Activated CD8-positive, alpha-beta memory T cell treated with anti-CD3 and anti-CD28 coated beads, Interleukin-2, amount 50 U/mL, for 4 hours (primary cell): ENCODE results near the gene PEX14.

Source experiments
- DNase-seq: peaks from one replicate; pipeline ENCODE4 v3.0.0-alpha.2; 2020

PEX14 gene

GRCh38 chr1:10672343-10673050 lies 197.7 kb downstream of the PEX14 start:
- DNase-seq: no peak

GRCh38 chr1:10673109-10673711 lies 198.5 kb downstream of the PEX14 start:
- no peak for DNase-seq

DNA sequence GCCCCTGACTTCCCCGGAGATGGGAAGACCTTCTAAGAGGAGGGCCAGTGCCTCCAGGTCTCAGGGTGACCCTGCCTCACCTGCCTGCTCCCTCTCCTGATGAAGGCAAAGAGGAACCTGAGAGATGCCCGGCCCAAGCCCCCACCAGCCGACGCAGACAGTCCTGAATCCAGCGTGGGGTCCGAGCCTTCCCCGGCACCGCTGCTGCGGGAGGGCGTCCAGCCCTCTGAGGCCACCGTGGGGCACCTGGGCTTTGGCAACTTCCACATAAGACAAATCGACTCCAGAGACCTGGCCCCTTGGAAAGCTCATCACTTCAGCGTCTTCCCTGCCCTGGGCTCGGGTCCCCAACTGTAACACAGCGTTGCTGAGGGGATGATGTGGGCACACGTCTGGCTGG lies 199.5 kb downstream of the PEX14 start:
- DNase-seq: no peak

DNA sequence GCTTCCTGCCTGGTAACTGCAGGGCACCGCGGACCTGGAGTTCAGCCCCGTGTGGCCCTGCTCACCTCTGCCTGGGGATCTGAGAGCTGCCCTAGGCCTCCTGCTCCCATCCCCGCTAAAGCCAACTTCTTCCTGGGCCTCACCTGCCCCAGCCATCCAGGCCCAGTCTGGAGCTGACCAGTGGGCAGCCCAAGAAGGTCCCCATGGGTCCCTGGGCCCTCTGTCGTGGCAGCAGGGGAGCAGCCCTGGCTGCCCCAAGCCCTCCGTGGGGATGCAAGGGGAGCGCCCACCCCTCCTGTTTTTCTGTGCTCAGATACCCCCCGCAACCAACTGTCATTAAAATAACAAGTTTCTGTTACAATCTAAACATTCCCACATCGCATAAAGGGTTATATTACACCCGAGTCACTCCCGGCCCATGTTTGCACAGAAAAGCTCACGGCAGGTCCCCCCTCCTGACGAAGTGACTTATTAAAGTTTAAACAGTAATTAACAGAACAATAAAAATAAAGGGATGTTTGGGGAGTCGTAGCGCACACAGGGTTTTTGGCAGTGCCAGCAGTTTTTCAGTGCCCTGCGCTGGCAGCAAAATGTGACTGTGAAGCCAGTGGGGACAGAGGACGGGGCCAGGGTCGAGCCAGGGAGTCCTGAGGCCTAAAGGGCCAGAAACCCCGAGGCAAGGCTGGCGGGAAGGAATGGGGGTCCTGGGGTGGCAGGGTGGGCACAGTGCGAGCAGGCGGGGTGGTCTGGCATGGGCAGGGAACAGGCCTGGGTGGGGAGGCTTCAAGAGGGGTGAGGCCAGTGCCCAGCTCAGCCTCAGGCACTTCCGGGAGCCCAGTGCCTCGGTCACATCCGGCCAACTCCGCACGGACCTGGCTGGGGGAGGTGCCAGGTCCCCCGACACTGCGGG lies 200.2 kb downstream of the PEX14 start:
- no peak for DNase-seq

GRCh38 chr1:10675813-10676212 lies 201.1 kb downstream of the PEX14 start:
- DNase-seq: no peak

GRCh38 chr1:10676963-10677362 lies 202.2 kb downstream of the PEX14 start:
- no peak for DNase-seq

DNA sequence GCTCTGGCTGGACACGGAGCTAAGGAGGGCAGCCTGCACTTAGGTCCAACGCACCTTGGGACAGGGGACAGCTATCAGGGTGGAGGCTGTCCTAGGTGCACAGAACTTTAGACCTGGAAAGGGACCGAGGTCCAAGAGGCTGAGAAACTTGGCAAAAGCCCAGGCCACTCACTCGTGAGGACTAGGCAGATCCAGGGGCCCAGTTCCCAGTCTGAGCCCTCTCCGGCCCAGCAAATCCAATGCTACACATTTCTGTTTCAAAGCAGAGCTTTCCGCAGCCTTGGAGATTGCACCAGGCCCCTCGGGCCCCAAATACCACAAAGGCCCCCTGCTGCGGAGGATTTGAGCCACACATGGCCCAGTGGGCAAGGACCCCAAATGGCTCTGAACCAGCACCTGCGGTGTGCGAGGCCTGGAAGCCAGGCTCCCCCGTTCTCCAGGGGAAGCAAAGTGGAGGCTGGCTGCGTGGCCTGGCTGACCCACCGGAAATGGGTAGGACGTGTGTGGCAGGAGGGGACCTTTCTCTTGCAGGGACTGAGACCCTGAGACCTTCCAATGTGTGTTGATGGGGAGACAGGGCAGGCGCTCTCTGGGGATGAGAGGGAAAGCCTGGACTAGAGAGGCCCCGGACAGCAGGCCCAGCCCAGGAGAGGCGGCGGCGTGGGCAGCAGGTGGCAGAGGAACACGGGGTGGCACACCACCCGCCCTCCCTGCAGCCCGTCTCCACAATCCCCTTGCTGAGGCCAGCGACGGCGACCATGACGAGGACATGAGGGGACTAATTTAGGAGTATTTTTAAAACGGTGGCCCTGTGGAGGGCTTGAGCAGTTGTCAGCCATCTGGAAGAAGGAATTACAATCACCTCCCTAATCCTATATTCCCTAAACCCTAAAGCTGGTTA lies 203.0 kb downstream of the PEX14 start:
- DNase-seq: no peak

GRCh38 chr1:10678402-10678801 lies 203.7 kb downstream of the PEX14 start:
- DNase-seq: no peak

- no peak for DNase-seq
These were observed 204.1 kb downstream of the PEX14 start for GRCh38 chr1:10678852-10679251.

DNA sequence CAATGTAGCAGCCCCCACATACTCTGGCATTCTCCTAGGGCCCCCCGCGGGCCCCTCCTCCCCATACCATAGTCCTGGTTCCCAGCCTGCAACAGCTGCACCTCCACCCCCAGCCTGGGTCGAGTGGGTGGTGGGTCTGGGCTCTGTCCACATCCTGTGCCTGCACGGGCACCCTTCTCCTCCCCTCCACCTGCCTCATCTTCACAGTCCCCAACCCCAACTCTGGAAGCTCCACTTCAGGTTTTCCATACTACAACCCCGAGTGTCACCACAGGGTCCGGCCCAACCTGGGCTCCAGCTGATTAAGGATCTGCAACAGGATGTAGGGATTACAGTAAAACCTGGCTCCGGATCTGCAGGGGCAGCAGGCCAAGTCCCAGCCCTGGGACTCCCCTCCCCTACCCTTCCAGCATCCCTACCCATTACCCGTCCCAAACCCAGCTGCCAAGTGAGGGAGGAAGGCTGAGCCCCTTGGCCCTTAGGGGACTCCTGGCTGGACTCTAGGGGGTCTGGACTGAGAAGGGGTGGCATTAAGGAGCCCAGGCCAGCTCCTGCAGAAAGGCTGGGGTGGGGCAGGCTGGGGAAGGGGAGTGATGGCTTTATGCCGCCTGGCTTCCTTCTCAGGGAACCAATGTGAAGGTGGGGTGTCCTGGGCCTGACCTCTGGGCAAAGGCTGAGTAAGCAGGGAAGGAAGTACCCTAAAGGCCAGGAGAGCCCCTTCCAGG lies 204.9 kb downstream of the PEX14 start:
- DNase-seq: no peak
